Thymus (tissue), 11 donors: ENCODE measurements around the gene CLCC1. TPM values are rescaled to one million over a fixed set of nuclear protein-coding genes. Genes with fewer than 3 reads are reported as not detected.

ENCODE experiments used
- DNase-seq, 9 donors: peaks; one replicate each; pipeline ENCODE4 v3.0.0-alpha.2; 2013; ENCODE audit warnings: low spot score in 9 of 9, low read depth in 6 of 9, missing footprints in 1 of 9
- H3K27ac ChIP-seq, 2 donors: one replicate each; pipeline ENCODE4 v1.5.1; 2013; ENCODE audit warnings: control low read depth in 1 of 2, low read depth in 1 of 2, low read length in 1 of 2, mild to moderate bottlenecking in 1 of 2, moderate library complexity in 1 of 2
- H3K27me3 ChIP-seq, 2 donors: one replicate each; pipeline ENCODE4 v1.5.1; 2013; ENCODE audit warnings: low read length in 1 of 2; ENCODE audit not compliant: control insufficient read depth in 2 of 2, insufficient read depth in 1 of 2
- H3K36me3 ChIP-seq, 2 donors: one replicate each; pipeline ENCODE4 v1.5.1; 2013; ENCODE audit warnings: low read length in 1 of 2, mild to moderate bottlenecking in 1 of 2, moderate library complexity in 1 of 2; ENCODE audit not compliant: control insufficient read depth in 2 of 2, insufficient read depth in 2 of 2
- H3K4me1 ChIP-seq, 2 donors: one replicate each; pipeline ENCODE4 v1.5.1; 2013; ENCODE audit warnings: low read length in 2 of 2; ENCODE audit not compliant: control insufficient read depth in 2 of 2, insufficient read depth in 2 of 2
- H3K4me3 ChIP-seq, 2 donors: one replicate each; pipeline ENCODE4 v1.5.1; 2013; ENCODE audit warnings: low read length in 2 of 2, control low read depth in 1 of 2, mild to moderate bottlenecking in 1 of 2
- H3K9me3 ChIP-seq, 2 donors: one replicate each; pipeline ENCODE4 v1.5.1; 2013; ENCODE audit warnings: low read length in 1 of 2, mild to moderate bottlenecking in 1 of 2; ENCODE audit not compliant: control insufficient read depth in 2 of 2, insufficient read depth in 1 of 2
- WGBS: extraction: QIAGEN DNeasy Blood & Tissue Kit; methylation state at CpG from one replicate; pipeline ENCODE4 v1.1.7; 2013; 5-methylcytosine and 5-hydroxymethylcytosine counted together
- polyA plus RNA-seq: library from polyadenylated mRNA; stranded (reverse); fragments of 200-250 nt; gene quantifications from one replicate; pipeline ENCODE4 v1.2.3, GENCODE V29; 2013
- total RNA-seq: library from RNA; stranded (reverse); fragments of 120-200 nt; gene quantifications from one replicate; pipeline ENCODE4 v1.2.4, GENCODE V29; 2013
- donor health status: healthy.

CLCC1 gene
- total and polyA plus RNA-seq, 2 donors: 7.9 to 8.9 TPM

DNA sequence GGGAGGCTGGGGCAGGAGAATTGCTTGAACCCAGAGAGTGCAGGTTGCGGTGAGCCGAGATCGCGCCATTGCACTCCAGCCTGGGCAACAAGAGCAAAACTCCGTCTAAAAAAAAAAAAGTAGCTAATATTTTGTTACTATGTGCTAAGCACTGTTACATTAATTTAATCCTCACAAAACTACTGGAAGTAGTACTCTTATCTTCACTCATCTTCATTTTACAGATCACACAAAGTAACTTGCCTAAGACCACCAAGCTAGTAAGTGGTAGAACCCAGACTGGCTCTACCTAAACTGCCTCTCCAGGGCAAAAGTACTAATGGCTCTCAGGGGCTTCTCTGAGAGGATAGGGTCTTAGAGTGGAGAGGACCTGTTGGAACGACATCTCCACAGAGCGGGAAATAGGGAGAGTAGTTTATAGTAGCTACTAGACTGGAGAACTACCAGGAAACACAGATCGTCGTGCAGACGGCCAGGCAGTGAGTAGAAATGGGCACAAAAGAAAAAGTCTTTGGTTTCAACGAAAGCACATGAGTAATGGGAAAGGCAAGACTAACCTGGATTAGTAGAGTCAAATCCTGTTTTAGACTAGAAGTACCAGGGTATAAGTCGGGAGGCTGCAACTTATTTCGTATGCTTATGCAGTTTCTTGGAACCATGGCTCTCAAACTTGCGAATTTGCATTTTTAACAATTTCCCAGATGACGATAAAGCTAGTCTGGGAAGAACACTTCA lies 1.4 kb downstream of the CLCC1 start:
- H3K9me3 ChIP-seq: no peaks in the 10 kb centered on the region
- H3K27ac ChIP-seq: no peak overlapping the region
- peaks cover 3 to 16% of the 10 kb centered on the region in 2 donors for H3K4me1 ChIP-seq
- DNase-seq: no peak
- WGBS: 95% methylated on average over 15 of the region's 15 CpGs
- no peaks in the 10 kb centered on the region for H3K36me3 ChIP-seq
- H3K27me3 ChIP-seq: peaks cover 25 to 37% of the 10 kb centered on the region in 2 donors
- peak overlapping the region in 1 of 2 donors; percentile 56 for H3K4me3 ChIP-seq

DNA sequence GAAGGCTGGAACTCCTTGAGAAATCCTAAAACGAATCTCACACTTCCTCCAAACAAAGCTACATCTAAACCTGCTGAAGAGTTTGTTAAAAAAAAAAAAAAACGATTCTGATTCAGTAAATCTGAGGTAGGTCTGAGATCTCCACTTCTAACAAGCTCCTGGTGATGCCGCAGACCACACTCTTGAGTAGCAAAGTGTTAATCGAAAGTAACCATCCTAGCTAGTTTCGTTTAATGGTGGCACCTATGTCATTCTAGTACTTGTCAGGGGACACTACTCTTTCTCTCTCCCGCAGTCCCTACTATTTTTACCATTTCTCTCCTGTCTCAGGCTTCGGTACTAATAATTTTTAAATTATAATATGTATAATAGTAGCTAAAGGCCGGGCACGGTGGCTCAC lies 2.1 kb downstream of the CLCC1 start:
- DNase-seq: no peak
- no peaks in the 10 kb centered on the region for H3K9me3 ChIP-seq
- no peaks in the 10 kb centered on the region for H3K36me3 ChIP-seq
- no peak overlapping the region for H3K27ac ChIP-seq
- WGBS: 91% methylated on average over 9 of the region's 9 CpGs
- no peak overlapping the region for H3K4me3 ChIP-seq
- peaks cover 25 to 37% of the 10 kb centered on the region in 2 donors for H3K27me3 ChIP-seq
- peaks cover 3 to 18% of the 10 kb centered on the region in 2 donors for H3K4me1 ChIP-seq

DNA sequence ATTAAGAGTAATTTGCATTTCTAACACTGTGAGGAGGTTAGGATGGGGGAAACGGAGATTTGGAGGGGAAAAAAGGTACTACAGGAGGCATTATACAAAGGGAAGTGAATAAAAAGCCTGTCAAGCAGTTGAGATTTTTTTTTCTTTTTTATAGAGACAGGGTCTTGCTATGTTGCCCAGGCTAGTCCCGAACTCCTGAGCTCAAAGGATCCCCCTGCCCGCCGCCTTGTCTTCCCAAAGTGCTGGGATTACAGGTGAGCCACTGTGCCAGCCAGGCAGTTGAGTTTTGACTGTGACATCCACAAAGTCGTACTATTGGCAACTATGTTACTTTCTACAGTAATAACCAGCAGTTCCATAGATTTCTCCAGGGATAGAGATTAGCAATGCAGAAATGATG lies 2.6 kb downstream of the CLCC1 start:
- Histone ChIP-seq H3K4me1 (peaks cover 3 to 18% of the 10 kb centered on the region in 2 donors), H3K36me3 (no peaks in the 10 kb centered on the region), H3K9me3 (peaks cover 0 to 3% of the 10 kb centered on the region in 2 donors), H3K4me3 (no peak overlapping the region), H3K27me3 (peaks cover 25 to 37% of the 10 kb centered on the region in 2 donors), H3K27ac (no peak overlapping the region)
- WGBS: 97% methylated on average over 5 of the region's 5 CpGs
- DNase-seq: no peak

DNA sequence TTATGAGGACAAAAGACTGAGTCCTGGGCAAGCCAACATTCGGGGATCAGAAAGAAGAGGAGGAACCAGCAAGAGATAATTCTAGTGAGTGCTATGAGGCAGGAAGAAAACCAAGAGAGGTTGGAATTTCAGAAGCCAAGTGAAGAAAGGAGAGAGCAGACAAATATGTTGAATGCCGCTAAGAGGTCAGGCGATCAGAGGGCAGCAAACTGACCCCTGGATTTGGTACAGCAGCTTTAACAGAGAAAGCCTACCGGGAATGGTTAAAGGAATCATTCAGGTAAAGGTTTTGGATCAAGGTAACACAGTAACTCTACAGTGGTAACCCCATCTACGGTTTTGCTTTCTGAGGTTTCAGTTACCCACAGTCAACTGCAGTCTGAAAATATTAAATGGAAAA lies 5.4 kb downstream of the CLCC1 start:
- Histone ChIP-seq H3K9me3 (peaks cover 0 to 3% of the 10 kb centered on the region in 2 donors), H3K27ac (no peak overlapping the region), H3K36me3 (no peaks in the 10 kb centered on the region), H3K4me3 (no peak overlapping the region), H3K4me1 (peaks cover 3 to 13% of the 10 kb centered on the region in 2 donors), H3K27me3 (peaks cover 33 to 50% of the 10 kb centered on the region in 2 donors)
- no peak for DNase-seq
- WGBS: 98% methylated on average over 5 of the region's 5 CpGs

DNA sequence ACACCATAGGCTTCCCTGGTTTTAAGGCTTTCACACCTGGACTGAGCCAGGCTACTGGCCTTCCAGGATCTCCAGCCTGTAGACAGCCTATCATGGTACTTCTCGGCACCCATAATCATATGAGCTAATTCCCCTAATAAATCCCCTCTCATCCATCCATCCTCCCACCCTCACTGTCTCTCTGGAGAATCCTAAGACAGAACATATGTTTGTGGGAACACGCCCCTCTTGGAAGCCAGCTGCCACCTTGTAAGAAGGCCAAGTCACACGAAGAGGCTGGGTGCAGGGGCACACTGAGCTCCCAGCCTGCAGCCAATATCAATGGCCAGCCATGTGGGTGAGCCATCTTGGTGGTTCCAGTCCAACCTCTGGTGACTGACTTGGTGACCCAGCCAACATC lies 7.4 kb downstream of the CLCC1 start:
- no peak for DNase-seq
- Histone ChIP-seq H3K4me3 (no peak overlapping the region), H3K27ac (no peak overlapping the region), H3K36me3 (no peaks in the 10 kb centered on the region), H3K27me3 (peaks cover 19 to 39% of the 10 kb centered on the region in 2 donors), H3K4me1 (peaks cover 3 to 5% of the 10 kb centered on the region in 2 donors), H3K9me3 (peaks cover 0 to 3% of the 10 kb centered on the region in 2 donors)
- WGBS: 93% methylated on average over 3 of the region's 3 CpGs

DNA sequence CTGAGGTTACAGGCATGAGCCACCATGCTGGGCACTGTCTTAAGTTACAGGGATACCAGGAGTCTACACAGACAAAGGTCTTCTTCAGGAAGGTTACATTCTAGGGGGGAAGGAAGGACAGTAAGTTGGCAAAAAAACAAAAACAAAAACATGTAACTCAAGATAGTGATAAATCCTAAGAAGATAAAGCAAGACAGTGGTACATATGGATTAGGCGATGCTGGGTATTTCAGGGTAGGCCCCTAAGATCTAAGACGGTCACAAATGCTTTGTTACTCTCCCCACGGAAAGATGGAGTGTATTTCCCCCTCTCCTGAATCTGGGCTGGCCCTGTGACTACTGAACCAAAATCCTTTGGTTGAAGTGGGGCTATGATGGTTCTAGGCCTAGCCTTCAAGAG lies 8.2 kb downstream of the CLCC1 start:
- H3K9me3 ChIP-seq: peaks cover 0 to 3% of the 10 kb centered on the region in 2 donors
- no peak overlapping the region for H3K27ac ChIP-seq
- WGBS: 98% methylated on average over 3 of the region's 3 CpGs
- peaks cover 3 to 5% of the 10 kb centered on the region in 2 donors for H3K4me1 ChIP-seq
- H3K36me3 ChIP-seq: peaks cover 0 to 1% of the 10 kb centered on the region in 2 donors
- peaks cover 16 to 32% of the 10 kb centered on the region in 2 donors for H3K27me3 ChIP-seq
- no peak overlapping the region for H3K4me3 ChIP-seq
- no peak for DNase-seq

DNA sequence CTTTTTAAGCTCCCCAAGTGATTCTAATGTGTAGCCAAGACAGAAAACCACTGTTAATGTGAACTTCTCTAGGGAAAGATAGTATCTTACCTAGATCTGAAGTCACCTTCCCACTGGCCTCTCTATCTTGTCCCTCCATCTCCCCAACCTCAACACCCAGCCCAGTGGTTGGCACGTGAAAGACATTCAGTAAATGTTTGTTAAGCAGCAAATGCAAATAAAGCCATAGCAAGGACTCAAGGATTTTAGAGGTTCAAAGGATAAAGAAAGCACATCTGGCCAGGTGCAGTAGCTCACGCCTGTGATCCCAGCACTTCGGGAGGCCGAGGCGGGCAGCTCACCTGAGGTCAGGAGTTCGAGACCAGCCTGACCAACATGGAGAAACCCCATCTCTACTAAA lies 9.8 kb downstream of the CLCC1 start:
- 95% methylated on average over 6 of the region's 6 CpGs for WGBS

DNA sequence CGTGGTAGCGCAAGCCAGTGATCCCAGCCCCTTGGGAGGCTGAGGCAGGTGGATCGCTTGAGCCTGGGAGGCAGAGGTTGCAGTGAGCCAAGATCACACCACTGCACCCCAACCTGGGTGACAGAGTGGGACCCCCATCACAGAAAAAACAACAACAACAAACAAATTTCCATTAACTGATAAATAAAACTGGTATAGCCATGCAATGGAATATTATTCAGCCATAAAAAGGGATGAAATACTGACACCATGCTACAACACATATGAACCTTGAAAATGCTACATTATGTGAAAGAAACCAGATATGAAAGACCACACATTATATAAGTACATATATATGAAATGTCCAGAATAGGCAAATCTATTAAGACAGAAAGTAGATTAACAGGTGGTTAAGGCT lies 12.0 kb downstream of the CLCC1 start:
- H3K4me1 ChIP-seq: no peaks in the 10 kb centered on the region
- peaks cover 8 to 13% of the 10 kb centered on the region in 2 donors for H3K27me3 ChIP-seq
- H3K36me3 ChIP-seq: peaks cover 0 to 7% of the 10 kb centered on the region in 2 donors
- H3K27ac ChIP-seq: no peak overlapping the region
- no peak for DNase-seq
- WGBS: 99% methylated on average over 3 of the region's 3 CpGs
- H3K4me3 ChIP-seq: no peak overlapping the region
- H3K9me3 ChIP-seq: peaks cover 0 to 3% of the 10 kb centered on the region in 2 donors

More for the DNA sequence above, 9.8 kb downstream of the CLCC1 start:
- Histone ChIP-seq H3K9me3 (peaks cover 0 to 3% of the 10 kb centered on the region in 2 donors), H3K4me3 (no peak overlapping the region), H3K27ac (no peak overlapping the region), H3K27me3 (peaks cover 14 to 21% of the 10 kb centered on the region in 2 donors), H3K36me3 (peaks cover 0 to 3% of the 10 kb centered on the region in 2 donors), H3K4me1 (peaks cover 3 to 5% of the 10 kb centered on the region in 2 donors)
- no peak for DNase-seq

DNA sequence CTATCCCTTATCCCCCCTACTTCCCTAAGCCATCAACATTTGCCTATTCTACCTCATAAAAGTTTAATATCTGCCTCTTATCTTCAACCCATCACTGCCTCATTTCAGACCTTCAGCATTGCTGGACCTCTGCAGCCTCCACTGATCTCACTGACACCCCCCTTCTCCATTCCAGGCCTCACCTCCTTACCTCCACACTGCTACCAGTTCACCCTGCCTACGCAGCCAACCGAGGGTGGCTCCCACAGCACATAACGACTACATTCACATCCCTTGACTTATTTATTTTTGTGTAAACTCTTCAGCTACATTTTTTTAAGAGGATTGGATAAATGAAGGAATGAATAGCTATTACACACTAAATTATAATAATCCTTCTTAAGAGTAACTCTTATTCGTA lies 14.2 kb downstream of the CLCC1 start:
- peaks cover 0 to 13% of the 10 kb centered on the region in 2 donors for H3K36me3 ChIP-seq
- no peak for DNase-seq
- WGBS: 93% methylated on average over 4 of the region's 4 CpGs
- H3K4me1 ChIP-seq: no peaks in the 10 kb centered on the region
- H3K4me3 ChIP-seq: no peak overlapping the region
- no peak overlapping the region for H3K27ac ChIP-seq
- no peaks in the 10 kb centered on the region for H3K9me3 ChIP-seq
- peaks cover 2 to 6% of the 10 kb centered on the region in 2 donors for H3K27me3 ChIP-seq
